H1 (cell line): Measurements from ENCODE around the gene ZNF219. TPM values are rescaled to one million over a fixed set of nuclear protein-coding genes. Genes with fewer than 3 reads are reported as not detected.

Source experiments
- CTCF ChIA-PET: fragments of 300-600 bp; sonication (Branson Sonifier 250); formaldehyde crosslinking; loops from one replicate; lab custom pipeline; 2021; ENCODE audit not compliant: partially characterized antibody; lab: Charles Lee
- POLR2A ChIA-PET: fragments of 300-600 bp; sonication (Branson Sonifier 250); formaldehyde crosslinking; loops from one replicate; lab custom pipeline; 2021; ENCODE audit warnings: inconsistent platforms; ENCODE audit not compliant: partially characterized antibody; lab: Charles Lee
- DNase-seq, 2 experiments: peaks; one replicate each; pipeline versions ENCODE4 v3.0.0 to v3.0.0-alpha.2; 2010 to 2022; ENCODE audit warnings: low spot score in 2 of 2, low read depth in 1 of 2, mixed read lengths in 1 of 2
- FAIRE-seq: peaks from 2 replicates; lab custom pipeline; 2011; peaks lifted over from hg19 to GRCh38; lab: Jason Lieb, UNC
- H2AFZ ChIP-seq: 2 replicates; pipeline ENCODE4 v1.8.1; 2012; ENCODE audit warnings: low read length, inconsistent platforms
- H2AK5ac ChIP-seq: 2 replicates; pipeline ENCODE4 v1.6.1; 2013; ENCODE audit warnings: low read depth, low read length
- H2BK120ac ChIP-seq: replicated peaks from 2 replicates; pipeline ENCODE3; 2013; ENCODE audit warnings: low read depth, low read length, inconsistent platforms
- H2BK12ac ChIP-seq: 2 replicates; pipeline ENCODE4 v1.6.1; 2013; ENCODE audit warnings: low read depth, low read length
- H2BK15ac ChIP-seq: 2 replicates; pipeline ENCODE4 v1.6.1; 2013; ENCODE audit warnings: low read length
- H2BK20ac ChIP-seq: 2 replicates; pipeline ENCODE4 v1.6.1; 2013; ENCODE audit warnings: low read length
- H2BK5ac ChIP-seq: 2 replicates; pipeline ENCODE4 v1.6.1; 2013; ENCODE audit warnings: low read depth, low read length
- H3K14ac ChIP-seq: 2 replicates; pipeline ENCODE4 v1.6.1; 2013; ENCODE audit warnings: inconsistent platforms; ENCODE audit not compliant: insufficient read length
- H3K18ac ChIP-seq: 2 replicates; pipeline ENCODE4 v1.6.1; 2013; ENCODE audit warnings: low read length; ENCODE audit errors: extremely low read depth
- H3K23ac ChIP-seq: 2 replicates; pipeline ENCODE4 v1.6.1; 2013; ENCODE audit warnings: inconsistent platforms; ENCODE audit not compliant: insufficient read length
- H3K23me2 ChIP-seq: 2 replicates; pipeline ENCODE4 v1.6.1; 2013; ENCODE audit warnings: low read depth, low read length
- H3K27ac ChIP-seq: 2 replicates; pipeline ENCODE4 v1.6.1; 2011; ENCODE audit warnings: low read depth, low read length, inconsistent platforms
- H3K27me3 ChIP-seq, 4 experiments: replicated peaks in 1 of 4; 1 replicate in 1 of 4; 2 replicates in 3 of 4; pipeline versions ENCODE4 v1.6.1 to v1.8.1; 2011 to 2013; ENCODE audit warnings: low read length in 3 of 4, mild to moderate bottlenecking in 3 of 4, inconsistent platforms in 2 of 4, mixed read lengths in 2 of 4, moderate library complexity in 1 of 4; ENCODE audit not compliant: control insufficient read depth in 3 of 4, insufficient read depth in 3 of 4; ENCODE audit errors: extremely low read depth in 1 of 4
- H3K36me3 ChIP-seq, 4 experiments: 2 replicates each; pipeline versions ENCODE4 v1.6.1 to v1.8.1; 2011 to 2013; ENCODE audit warnings: mild to moderate bottlenecking in 4 of 4, low read length in 3 of 4, moderate library complexity in 2 of 4, control low read depth in 1 of 4, inconsistent platforms in 1 of 4; ENCODE audit not compliant: insufficient read depth in 4 of 4, control insufficient read depth in 2 of 4
- H3K4ac ChIP-seq: replicated peaks from 2 replicates; pipeline ENCODE3; 2013; ENCODE audit warnings: low read length, low read depth, mixed read lengths, inconsistent platforms; ENCODE audit not compliant: insufficient read length
- H3K4me1 ChIP-seq, 4 experiments: replicated peaks in 1 of 4; 1 replicate in 1 of 4; 2 replicates in 3 of 4; pipeline versions ENCODE4 v1.6.1 to v1.8.1; 2011 to 2013; ENCODE audit warnings: low read length in 3 of 4, inconsistent platforms in 2 of 4, mixed read lengths in 1 of 4; ENCODE audit not compliant: insufficient read depth in 4 of 4, control insufficient read depth in 3 of 4
- H3K4me2 ChIP-seq, 2 experiments: 2 replicates each; pipeline versions ENCODE4 v1.6.1 to v1.8.1; 2011 to 2013; ENCODE audit warnings: low read depth in 2 of 2, low read length in 2 of 2, control low read depth in 1 of 2, inconsistent platforms in 1 of 2, mild to moderate bottlenecking in 1 of 2; ENCODE audit not compliant: insufficient read depth in 1 of 2
- H3K4me3 ChIP-seq, 4 experiments: fragments of 200-600, 300-600 bp in 1 of 4; sonication (generic), shearing (Covaris generic), sonication (Bioruptor Twin) in 1 of 4; 2 replicates each; pipeline versions ENCODE4 v1.5.1 to v1.8.1; 2011 to 2016; ENCODE audit warnings: low read length in 4 of 4, low read depth in 3 of 4, control low read depth in 2 of 4, inconsistent platforms in 2 of 4, mild to moderate bottlenecking in 2 of 4, mixed read lengths in 1 of 4, moderate library complexity in 1 of 4; ENCODE audit not compliant: insufficient read depth in 2 of 4; ENCODE audit errors: extremely low read depth in 1 of 4
- H3K56ac ChIP-seq: replicated peaks from 2 replicates; pipeline ENCODE3; 2013; ENCODE audit warnings: low read depth, mild to moderate bottlenecking, mixed read lengths, low read length, inconsistent platforms; ENCODE audit not compliant: insufficient read length
- H3K79me1 ChIP-seq: 2 replicates; pipeline ENCODE4 v1.6.1; 2013; ENCODE audit warnings: low read depth, low read length, control low read depth
- H3K79me2 ChIP-seq, 2 experiments: 2 replicates each; pipeline versions ENCODE4 v1.6.1 to v1.8.1; 2012 to 2013; ENCODE audit warnings: low read length in 2 of 2, mild to moderate bottlenecking in 2 of 2, inconsistent platforms in 1 of 2; ENCODE audit not compliant: insufficient read depth in 2 of 2, control insufficient read depth in 1 of 2
- H3K9ac ChIP-seq, 4 experiments: replicated peaks in 1 of 4; 1 replicate in 1 of 4; 2 replicates in 3 of 4; pipeline versions ENCODE4 v1.6.1 to v1.8.1; 2011 to 2013; ENCODE audit warnings: low read depth in 3 of 4, low read length in 3 of 4, control low read depth in 2 of 4, mild to moderate bottlenecking in 2 of 4, moderate library complexity in 2 of 4, inconsistent platforms in 1 of 4; ENCODE audit errors: extremely low read depth in 1 of 4
- H3K9me3 ChIP-seq, 2 experiments: 2 replicates each; pipeline versions ENCODE4 v1.6.1 to v1.8.1; 2012 to 2013; ENCODE audit warnings: mild to moderate bottlenecking in 2 of 2, moderate library complexity in 2 of 2, control low read depth in 1 of 2, inconsistent platforms in 1 of 2, low read depth in 1 of 2, low read length in 1 of 2, mixed read lengths in 1 of 2; ENCODE audit not compliant: insufficient read depth in 2 of 2
- H4K20me1 ChIP-seq, 2 experiments: replicated peaks in 1 of 2; 2 replicates each; pipeline versions ENCODE3 to v1.8.1; 2011 to 2013; ENCODE audit warnings: inconsistent platforms in 2 of 2, low read length in 2 of 2, mild to moderate bottlenecking in 1 of 2; ENCODE audit not compliant: insufficient read depth in 2 of 2, control insufficient read depth in 1 of 2
- H4K5ac ChIP-seq: 2 replicates; pipeline ENCODE4 v1.6.1; 2013; ENCODE audit warnings: low read length, low read depth, mixed read lengths, inconsistent platforms; ENCODE audit not compliant: insufficient read length
- H4K8ac ChIP-seq: 2 replicates; pipeline ENCODE4 v1.8.0; 2013; ENCODE audit warnings: mild to moderate bottlenecking, moderate library complexity, low read length, inconsistent platforms; ENCODE audit not compliant: insufficient read depth; ENCODE audit errors: extremely low read depth
- H4K91ac ChIP-seq: replicated peaks from 2 replicates; pipeline ENCODE3; 2013; ENCODE audit warnings: low read length, mixed read lengths, inconsistent platforms; ENCODE audit not compliant: insufficient read length
- ASH2L ChIP-seq: fragments of 200-600, 300-600 bp; sonication (generic); IDR thresholded peaks from one replicate; pipeline ENCODE4 v1.7.1; 2017; ENCODE audit warnings: low read length
- BRCA1 ChIP-seq: IDR thresholded peaks from 2 replicates; pipeline ENCODE4 v1.6.1; 2012; ENCODE audit warnings: low read depth, low read length, improper control_type of control experiment
- CEBPB ChIP-seq: IDR thresholded peaks from 2 replicates; pipeline ENCODE4 v1.6.1; 2012; ENCODE audit warnings: low read depth, low read length
- EZH2 ChIP-seq: fragments of 200-600 bp; sonication (generic); IDR thresholded peaks from 2 replicates; pipeline ENCODE4 v1.7.1; 2012; ENCODE audit warnings: low read depth, mild to moderate bottlenecking, moderate library complexity, low read length, inconsistent platforms; ENCODE audit not compliant: severe bottlenecking
- JUND ChIP-seq: IDR thresholded peaks from 2 replicates; pipeline ENCODE4 v1.6.1; 2011; ENCODE audit warnings: mild to moderate bottlenecking, improper control_type of control experiment, low read length
- MAFK ChIP-seq: IDR thresholded peaks from 2 replicates; pipeline ENCODE4 v1.6.1; 2012; ENCODE audit warnings: low read depth, mild to moderate bottlenecking, improper control_type of control experiment, low read length
- POLR2AphosphoS5 ChIP-seq: IDR thresholded peaks from 2 replicates; pipeline ENCODE4 v1.6.1; 2011; ENCODE audit warnings: low read depth, low read length
- POU5F1 ChIP-seq: IDR thresholded peaks from 2 replicates; pipeline ENCODE4 v1.6.1; 2011; ENCODE audit warnings: low read depth, mild to moderate bottlenecking, low read length, moderate library complexity
- RXRA ChIP-seq: IDR thresholded peaks from 2 replicates; pipeline ENCODE4 v1.6.1; 2011; ENCODE audit warnings: low read depth, mild to moderate bottlenecking, low read length, moderate library complexity; ENCODE audit not compliant: insufficient read depth
- SAP30 ChIP-seq: fragments of 300-600 bp; sonication (generic); IDR thresholded peaks from 2 replicates; pipeline ENCODE4 v1.7.1; 2012; ENCODE audit warnings: low read length, moderate library complexity, mild to moderate bottlenecking, inconsistent platforms; ENCODE audit not compliant: insufficient read depth, insufficient replicate concordance
- SIRT6 ChIP-seq: IDR thresholded peaks from one replicate; pipeline ENCODE4 v1.7.1; 2012; ENCODE audit warnings: low read length, inconsistent platforms
- TEAD4 ChIP-seq: IDR thresholded peaks from 2 replicates; pipeline ENCODE4 v1.6.1; 2012; ENCODE audit warnings: low read depth, low read length, inconsistent platforms, mixed read lengths
- WGBS, 2 experiments: shearing (Covaris generic) in 1 of 2; methylation state at CpG; one replicate each; pipeline versions ENCODE4 v1.1.6 to v1.1.7; 2013 to 2015; ENCODE audit warnings: low lambda C conversion rate in 2 of 2, mixed read lengths in 2 of 2, inconsistent platforms in 1 of 2, low coverage in 1 of 2, missing lambda C conversion rate in 1 of 2; ENCODE audit not compliant: insufficient replicate concordance in 2 of 2, insufficient coverage in 1 of 2, insufficient read length in 1 of 2; ENCODE audit errors: extremely low coverage in 1 of 2, missing lambda C conversion rate in 1 of 2; 5-methylcytosine and 5-hydroxymethylcytosine counted together
- polyA plus RNA-seq, 7 experiments: library from polyadenylated mRNA; depleted of rRNA in 3 of 7; stranded (reverse) in 5 of 7; unstranded in 2 of 7; fragments of >200 nt in 5 of 7; fragments of 200-250 nt in 2 of 7; gene quantifications; 1 replicate in 5 of 7; 2 replicates in 1 of 7; 4 replicates in 1 of 7; pipeline versions ENCODE4 v1.2.1 to v1.2.3, GENCODE V29; 2011 to 2013; ENCODE audit warnings: missing spikeins in 2 of 7, mixed read lengths in 2 of 7
- total RNA-seq: library from RNA; stranded (reverse); fragmentation: NEBNext Ultra II Directional; extraction: Animal tissue kit (Norgen Biotek cat#: 25700); gene quantifications from 2 replicates; pipeline ENCODE4 v1.2.1, GENCODE V29; 2021

The ZNF219 gene
- total and polyA plus RNA-seq, 2 of the 8 experiments (the other 6 are each of a cell fraction or from before 2014, with no cell fraction given): 113 to 160 TPM

GRCh38 chr14:21053184-21054122, 45.0 kb downstream of the ZNF219 start:
- Histone ChIP-seq H3K36me3 (no peaks in the 10 kb centered on the region), H3K27me3 (no peaks in the 10 kb centered on the region; a peak in 1 of 7 replicates), H3K9ac (no peak overlapping the region), H4K5ac (no peak overlapping the region), H3K23ac (no peak overlapping the region), H3K4me2 (no peak overlapping the region), H4K91ac (no peak overlapping the region), H3K27ac (no peak overlapping the region), H2BK12ac (no peak overlapping the region), H3K4ac (no peak overlapping the region), H2BK15ac (no peak overlapping the region), H3K56ac (no peak overlapping the region), H2BK20ac (no peak overlapping the region), H2AK5ac (no peak overlapping the region), H3K14ac (no peak overlapping the region), H4K20me1 (no peaks in the 10 kb centered on the region), H3K18ac (no peak overlapping the region), H2BK120ac (no peak overlapping the region), H3K4me1 (peaks cover 0 to 3% (median 0%) of the 10 kb centered on the region in 4 experiments; a peak in 2 of 7 replicates), H3K23me2 (no peaks in the 10 kb centered on the region), H2BK5ac (no peak overlapping the region), H2AFZ (no peak overlapping the region), H3K9me3 (no peaks in the 10 kb centered on the region), H3K79me2 (no peaks in the 10 kb centered on the region), H3K79me1 (no peaks in the 10 kb centered on the region), H4K8ac (no peak overlapping the region), H3K4me3 (no peak overlapping the region)
- TF ChIP-seq POU5F1 (no peak), EZH2 (no peak), SAP30 (no peak), POLR2AphosphoS5 (no peak), JUND (no peak), CEBPB (no peak), RXRA (no peak), BRCA1 (no peak), ASH2L (no peak), TEAD4 (no peak), MAFK (no peak), SIRT6 (no peak)
- DNase-seq (no peak), FAIRE-seq (no peak)
- ChIA-PET CTCF (interaction anchor here (0.8 to 1.3 kb wide), 6 partner anchors 9 to 51 kb away, joined by 3 to 10 read pairs (median 3); no protein-coding TSS in a partner anchor), POLR2A (interaction anchor here (0.8 to 1.2 kb wide), 3 partner anchors 18 to 36 kb away, joined by 3 to 4 read pairs (median 3); no protein-coding TSS in a partner anchor)
- 85% methylated on average over 19 of the region's 20 CpGs; no CpG with 5 or more reads in 1 of the 2 experiments for WGBS, 2 experiments
